ENCODE results near the gene ASMTL.

DNA sequence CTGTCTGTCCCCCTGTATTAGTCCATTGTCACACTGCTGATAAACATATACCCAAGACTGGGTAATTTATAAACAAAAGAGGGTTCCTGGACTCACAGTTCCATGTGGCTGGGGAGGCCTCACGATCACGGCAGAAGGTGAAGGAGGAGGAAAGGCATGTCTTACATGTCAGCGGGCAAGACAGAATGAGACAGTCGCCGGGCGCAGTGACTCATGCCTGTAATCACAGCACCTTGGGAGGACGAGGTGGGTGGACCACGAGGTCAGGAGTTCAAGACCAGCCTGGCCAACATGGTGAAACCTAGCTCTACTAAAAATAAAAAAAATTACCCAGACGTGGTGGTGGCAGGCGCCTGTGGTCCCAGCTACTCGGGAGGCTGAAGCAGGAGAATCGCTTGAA is 91.4 kb downstream of the ASMTL start:
- TF ChIP-seq CTCF (conservative IDR thresholded peaks at IDR 0.05), result no peak
- TF ChIP-seq EZH2 (IDR thresholded peaks at IDR 0.05; ENCODE audit: low read depth), result no peak

All from PC-9 (cell line).